Measurements from ENCODE around the gene PRORP.
"Not testable (repeated sequence)": the region's sequence is repeated elsewhere in the genome, so short reads cannot be mapped to it uniquely, and the experiment has no call there.

The PRORP gene

GRCh38 chr14:35121887-35122695 is at the start of gene PRORP, which contains the start of gene PPP2R3C:
Gene PRORP, plus strand, starts transcription at chr14:35122552. Its CDS starts 694 bp downstream, at chr14:35123246.
Gene PPP2R3C, minus strand, starts transcription at chr14:35121990. Its CDS starts 31 bp downstream, at chr14:35121959.
- DNase-seq = peak; percentile 88

- no peak for DNase-seq
These were observed 48.9 kb upstream of the PRORP start for GRCh38 chr14:35073486-35073885.

GRCh38 chr14:35078082-35078481 is 44.3 kb upstream of the PRORP start:
- DNase-seq = no peak

- DNase-seq = no peak
These were observed 42.6 kb upstream of the PRORP start for GRCh38 chr14:35079742-35080141.

- DNase-seq = no peak
These were observed 38.7 kb upstream of the PRORP start for GRCh38 chr14:35083530-35084150.

GRCh38 chr14:35085441-35085840 is 36.9 kb upstream of the PRORP start:
- no peak for DNase-seq

GRCh38 chr14:35088514-35088913 is 33.8 kb upstream of the PRORP start:
- no peak for DNase-seq

- DNase-seq = not testable (repeated sequence)
These were observed 27.7 kb upstream of the PRORP start for GRCh38 chr14:35094645-35095044.

- DNase-seq = no peak
These were observed 14.5 kb upstream of the PRORP start for GRCh38 chr14:35107866-35108265.

- no peak for DNase-seq
These were observed 9.7 kb upstream of the PRORP start for GRCh38 chr14:35112641-35113040.

GRCh38 chr14:35113308-35113950 is 8.9 kb upstream of the PRORP start:
- no peak for DNase-seq

- no peak for DNase-seq
These were observed 8.3 kb upstream of the PRORP start for GRCh38 chr14:35114036-35114435.

GRCh38 chr14:35116242-35116641 is 6.1 kb upstream of the PRORP start:
- DNase-seq = no peak

- DNase-seq = no peak
These were observed 5.2 kb upstream of the PRORP start for GRCh38 chr14:35117112-35117511.

- DNase-seq = peak; percentile 10
These were observed 1.1 kb upstream of the PRORP start for GRCh38 chr14:35121026-35121886.

- DNase-seq = peak; percentile 17
These were observed 490 bp downstream of the PRORP start for GRCh38 chr14:35122696-35123387.

GRCh38 chr14:35123388-35123703 is 994 bp downstream of the PRORP start:
- DNase-seq = no peak

GRCh38 chr14:35124127-35124526 is 1.8 kb downstream of the PRORP start:
- no peak for DNase-seq

GRCh38 chr14:35133542-35134328 is 11.4 kb downstream of the PRORP start:
- DNase-seq = no peak

- no peak for DNase-seq
These were observed 12.2 kb downstream of the PRORP start for GRCh38 chr14:35134329-35135123.

- DNase-seq = no peak
These were observed 16.2 kb downstream of the PRORP start for GRCh38 chr14:35138585-35138984.
